GM12801 (cell line): ENCODE measurements around the gene SEMA4G.

Source experiments
- CTCF ChIP-seq: IDR thresholded peaks from one replicate; pipeline ENCODE4 v1.5.1; 2011; ENCODE audit warnings: control low read depth; ENCODE audit not compliant: insufficient read length; ENCODE audit errors: extremely low read depth

Gene SEMA4G

DNA sequence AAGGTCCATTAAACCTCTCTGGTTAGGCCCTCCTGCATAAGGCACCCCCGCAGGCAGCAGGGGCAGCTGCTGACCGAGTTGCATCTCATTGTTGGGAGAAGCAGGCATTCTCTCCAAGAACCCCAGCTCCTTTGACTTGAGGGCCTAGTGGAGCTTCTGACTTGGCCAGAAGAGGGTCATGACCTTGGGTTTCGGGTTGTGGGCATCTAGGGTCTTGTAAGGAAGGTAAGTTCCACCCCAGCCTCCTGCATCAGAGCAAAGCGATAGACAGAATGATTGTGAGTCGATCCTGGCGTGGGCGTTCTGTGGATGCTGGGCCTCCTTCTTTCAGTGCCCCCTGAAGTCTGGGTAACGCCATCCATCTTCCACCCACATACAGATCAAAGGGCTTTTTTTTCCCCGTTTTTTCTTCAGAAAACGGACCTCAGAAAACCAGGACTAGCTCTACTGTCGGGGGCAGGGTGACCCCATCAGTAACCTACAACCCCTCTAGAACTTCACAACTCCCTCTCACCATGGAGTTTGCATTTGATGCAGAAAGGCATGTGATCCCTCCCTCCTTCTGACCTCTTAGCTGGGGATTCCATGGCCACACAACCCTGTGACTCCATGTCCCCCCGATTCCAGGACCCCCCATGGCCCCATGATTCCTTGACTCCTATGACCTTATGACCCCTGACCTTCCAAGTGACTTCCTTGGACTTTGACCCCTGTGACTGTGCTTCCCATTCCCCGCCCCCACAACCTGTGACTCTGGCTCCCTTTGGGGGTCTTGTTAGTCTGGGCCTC lies 3.0 kb downstream of the SEMA4G start:
- no peak for TF ChIP-seq CTCF

DNA sequence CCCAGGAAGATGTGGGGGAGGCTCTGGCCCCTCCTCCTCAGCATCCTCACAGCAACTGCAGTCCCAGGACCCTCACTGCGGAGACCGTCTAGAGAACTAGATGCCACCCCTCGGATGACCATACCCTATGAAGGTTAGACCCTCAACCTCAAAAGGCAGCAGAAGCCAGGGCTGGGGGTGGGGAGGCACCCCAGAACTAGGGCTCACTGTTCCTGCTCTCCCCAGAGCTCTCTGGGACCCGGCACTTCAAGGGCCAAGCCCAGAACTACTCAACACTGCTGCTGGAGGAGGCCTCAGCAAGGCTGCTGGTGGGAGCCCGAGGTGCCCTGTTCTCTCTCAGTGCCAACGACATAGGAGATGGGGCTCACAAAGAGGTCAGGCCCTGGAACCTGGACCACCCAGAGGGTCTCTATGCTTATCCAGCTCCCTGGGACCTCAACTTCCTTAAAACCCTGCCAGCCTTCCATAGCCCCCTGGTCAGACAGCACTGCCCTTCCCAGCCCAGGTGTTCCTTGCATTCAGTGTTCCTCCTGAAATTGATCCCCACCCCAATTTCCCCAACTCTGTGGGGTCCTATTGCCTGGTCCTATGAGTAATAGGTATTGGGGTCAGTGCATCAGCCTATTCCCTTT lies 3.7 kb downstream of the SEMA4G start:
- TF ChIP-seq CTCF = no peak

GRCh38 chr10:100976906-100977305 lies 7.6 kb downstream of the SEMA4G start:
- no peak for TF ChIP-seq CTCF

- no peak for TF ChIP-seq CTCF
Observed at GRCh38 chr10:100977436-100977835, 8.1 kb downstream of the SEMA4G start.

DNA sequence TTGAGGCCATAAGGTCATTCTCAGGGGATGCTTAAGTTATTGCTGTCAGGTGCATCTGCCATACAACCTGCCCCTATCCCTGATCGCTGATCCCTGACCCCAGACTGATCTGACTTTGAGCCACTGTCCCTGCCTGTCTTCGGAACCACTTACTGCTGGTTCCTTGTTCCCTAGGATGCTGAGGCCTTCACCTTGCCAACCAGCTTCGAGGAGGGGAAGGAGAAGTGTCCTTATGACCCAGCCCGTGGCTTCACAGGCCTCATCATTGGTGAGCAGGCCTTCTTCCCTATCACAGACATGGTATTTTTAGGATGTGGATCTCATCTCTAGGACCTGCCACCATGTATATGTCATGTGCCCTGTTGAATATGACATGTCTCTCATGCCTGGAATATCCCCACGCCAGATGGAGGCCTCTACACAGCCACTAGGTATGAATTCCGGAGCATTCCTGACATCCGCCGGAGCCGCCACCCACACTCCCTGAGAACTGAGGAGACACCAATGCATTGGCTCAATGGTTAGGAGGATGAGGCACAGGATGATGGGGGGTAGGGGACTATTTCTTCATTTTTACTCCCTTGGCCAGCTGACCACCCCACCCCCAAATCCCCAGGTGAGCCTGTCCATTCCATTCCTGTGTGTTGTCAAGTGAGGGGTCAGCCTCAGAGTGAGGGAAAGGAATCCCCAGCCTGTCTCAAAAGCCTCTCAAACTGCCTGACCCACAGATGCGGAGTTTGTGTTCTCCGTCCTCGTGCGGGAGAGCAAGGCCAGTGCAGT lies 9.0 kb downstream of the SEMA4G start:
- TF ChIP-seq CTCF = no peak

DNA sequence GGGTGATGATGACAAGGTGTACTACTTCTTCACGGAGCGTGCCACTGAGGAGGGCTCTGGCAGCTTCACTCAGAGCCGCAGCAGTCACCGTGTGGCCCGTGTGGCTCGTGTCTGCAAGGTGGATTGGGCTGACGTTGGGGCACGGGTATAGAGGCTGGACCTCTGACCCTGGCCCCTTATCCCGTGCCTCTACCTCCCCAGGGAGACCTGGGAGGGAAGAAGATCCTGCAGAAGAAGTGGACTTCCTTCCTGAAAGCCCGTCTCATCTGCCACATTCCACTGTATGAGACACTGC lies 9.5 kb downstream of the SEMA4G start:
- no peak for TF ChIP-seq CTCF

DNA sequence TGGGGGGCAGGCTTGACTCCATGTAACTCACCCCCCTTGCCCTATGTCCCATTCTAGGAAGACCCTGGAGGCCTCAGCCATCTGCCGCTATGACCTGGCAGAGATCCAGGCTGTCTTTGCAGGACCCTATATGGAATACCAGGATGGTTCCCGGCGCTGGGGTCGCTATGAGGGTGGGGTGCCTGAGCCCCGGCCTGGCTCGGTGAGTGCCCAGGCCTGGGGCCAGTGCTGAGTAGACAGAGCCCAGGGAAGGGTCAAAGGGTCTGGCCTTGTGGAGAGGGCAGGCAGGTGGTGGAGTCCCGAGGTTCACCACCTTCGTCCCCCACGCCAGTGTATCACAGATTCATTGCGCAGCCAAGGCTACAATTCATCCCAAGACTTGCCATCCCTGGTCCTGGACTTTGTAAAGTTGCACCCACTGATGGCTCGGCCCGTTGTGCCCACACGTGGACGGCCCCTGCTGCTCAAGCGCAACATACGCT lies 10.5 kb downstream of the SEMA4G start:
- no peak for TF ChIP-seq CTCF
